ENCODE data around the gene BAZ2A.
"Not testable (repeated sequence)": the region's sequence is repeated elsewhere in the genome, so short reads cannot be mapped to it uniquely, and the experiment has no call there.

The BAZ2A gene

GRCh38 chr12:56593909-56594621 lies 36.1 kb downstream of the BAZ2A start:
- DNase-seq: peak; percentile 56

GRCh38 chr12:56591961-56592360 lies 38.2 kb downstream of the BAZ2A start:
- no peak for DNase-seq

- DNase-seq: no peak
Measured at GRCh38 chr12:56591126-56591525, 39.0 kb downstream of the BAZ2A start.

GRCh38 chr12:56590237-56590830 lies 39.8 kb downstream of the BAZ2A start:
- DNase-seq: no peak

- DNase-seq: no peak
Measured at GRCh38 chr12:56589783-56590182, 40.3 kb downstream of the BAZ2A start.

- no peak for DNase-seq
Measured at GRCh38 chr12:56585098-56585497, 45.0 kb downstream of the BAZ2A start.

GRCh38 chr12:56581418-56582145 lies 48.5 kb downstream of the BAZ2A start:
- DNase-seq: no peak

- DNase-seq: no peak
Measured at GRCh38 chr12:56578983-56579546, 51.1 kb downstream of the BAZ2A start.

GRCh38 chr12:56577248-56577647 lies 52.9 kb downstream of the BAZ2A start:
- DNase-seq: not testable (repeated sequence)

- DNase-seq: no peak
Measured at GRCh38 chr12:56574210-56574609, 55.9 kb downstream of the BAZ2A start.

GRCh38 chr12:56572288-56572687 lies 57.8 kb downstream of the BAZ2A start:
- DNase-seq: no peak

GRCh38 chr12:56571121-56571520 lies 59.0 kb downstream of the BAZ2A start:
- no peak for DNase-seq

- DNase-seq: no peak
Measured at GRCh38 chr12:56568146-56568545, 62.0 kb downstream of the BAZ2A start.

GRCh38 chr12:56565510-56566101 lies 64.5 kb downstream of the BAZ2A start:
- no peak for DNase-seq

GRCh38 chr12:56551070-56551469 lies 79.1 kb downstream of the BAZ2A start:
- no peak for DNase-seq

GRCh38 chr12:56546680-56547079 lies 83.4 kb downstream of the BAZ2A start:
- DNase-seq: no peak
